ENCODE measurements around the gene PTPN7.

DNA sequence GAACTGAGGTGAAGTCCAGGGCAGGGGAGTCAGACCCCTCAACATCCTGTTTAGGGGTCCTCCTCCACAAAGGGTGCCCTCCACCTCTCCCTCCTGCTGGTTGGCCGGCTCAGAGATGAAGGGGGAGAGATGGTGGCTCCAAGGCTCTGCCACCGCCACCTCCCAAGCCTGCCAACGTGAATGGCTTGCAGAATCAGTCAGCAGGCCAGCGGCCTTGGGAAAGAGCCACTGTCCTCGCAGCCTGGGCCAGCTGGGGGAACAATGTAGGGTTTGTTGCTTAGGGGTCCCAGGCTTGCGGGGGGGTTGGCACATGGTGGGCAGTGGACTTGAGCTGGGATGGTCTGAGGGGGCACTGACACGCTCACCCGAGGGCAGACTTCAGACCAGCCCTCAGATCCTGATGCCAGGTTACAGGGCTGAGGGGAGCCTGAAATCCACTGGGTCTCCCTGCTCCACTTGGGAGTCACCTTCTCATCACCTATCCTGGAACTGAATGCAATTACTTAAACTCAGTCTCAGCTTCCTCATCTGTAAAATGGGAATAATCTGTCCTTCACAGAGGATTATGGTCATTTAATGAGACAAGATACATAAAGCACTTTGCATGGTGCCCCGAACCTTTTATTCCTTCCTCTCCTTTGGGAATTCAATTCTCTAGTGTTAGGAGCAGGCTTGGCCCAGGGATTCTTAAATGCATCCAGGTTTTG lies 29.4 kb downstream of the PTPN7 start:
- TF ChIP-seq, protein P1, sequence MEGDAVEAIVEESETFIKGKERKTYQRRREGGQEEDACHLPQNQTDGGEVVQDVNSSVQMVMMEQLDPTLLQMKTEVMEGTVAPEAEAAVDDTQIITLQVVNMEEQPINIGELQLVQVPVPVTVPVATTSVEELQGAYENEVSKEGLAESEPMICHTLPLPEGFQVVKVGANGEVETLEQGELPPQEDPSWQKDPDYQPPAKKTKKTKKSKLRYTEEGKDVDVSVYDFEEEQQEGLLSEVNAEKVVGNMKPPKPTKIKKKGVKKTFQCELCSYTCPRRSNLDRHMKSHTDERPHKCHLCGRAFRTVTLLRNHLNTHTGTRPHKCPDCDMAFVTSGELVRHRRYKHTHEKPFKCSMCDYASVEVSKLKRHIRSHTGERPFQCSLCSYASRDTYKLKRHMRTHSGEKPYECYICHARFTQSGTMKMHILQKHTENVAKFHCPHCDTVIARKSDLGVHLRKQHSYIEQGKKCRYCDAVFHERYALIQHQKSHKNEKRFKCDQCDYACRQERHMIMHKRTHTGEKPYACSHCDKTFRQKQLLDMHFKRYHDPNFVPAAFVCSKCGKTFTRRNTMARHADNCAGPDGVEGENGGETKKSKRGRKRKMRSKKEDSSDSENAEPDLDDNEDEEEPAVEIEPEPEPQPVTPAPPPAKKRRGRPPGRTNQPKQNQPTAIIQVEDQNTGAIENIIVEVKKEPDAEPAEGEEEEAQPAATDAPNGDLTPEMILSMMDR (IDR thresholded peaks at IDR 0.05; ENCODE audit: low read depth, low read length) = no peak
- TF ChIP-seq EZH2phosphoT487 (IDR thresholded peaks at IDR 0.05; ENCODE audit: low read depth) = no peak

All from OCI-LY3 (cell line).